GM19193 (cell line): ENCODE results near the gene APIP.

Source experiments
- POLR2A ChIP-seq: IDR thresholded peaks from 4 replicates; pipeline ENCODE4 v1.6.1; 2011; ENCODE audit not compliant: insufficient read depth, insufficient read length; ENCODE audit errors: extremely low read depth

APIP gene

DNA sequence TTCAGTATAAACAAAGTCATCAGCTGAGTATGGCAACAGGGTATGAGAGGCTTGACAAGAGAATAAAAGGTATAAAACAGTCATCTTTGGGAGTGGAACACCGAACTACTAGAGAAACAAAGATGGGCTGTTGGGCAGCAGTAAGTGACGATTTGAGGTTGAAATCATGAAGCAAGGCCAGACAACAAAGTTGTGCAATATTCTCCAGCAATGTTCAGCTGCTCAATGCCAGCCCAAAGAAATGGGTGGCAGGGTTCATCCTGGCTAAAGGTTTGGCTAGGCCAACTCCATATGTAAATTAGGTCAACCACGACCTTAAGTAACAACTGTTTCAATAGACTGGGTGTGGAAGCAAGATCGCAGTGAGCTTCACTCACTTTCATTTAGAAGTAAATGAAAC, 6.2 kb downstream of the APIP start:
- TF ChIP-seq POLR2A = no peak

- TF ChIP-seq POLR2A = no peak
Measured at GRCh38 chr11:34909415-34909814, 6.8 kb downstream of the APIP start.

- no peak for TF ChIP-seq POLR2A
Measured at GRCh38 chr11:34907934-34908593, 8.1 kb downstream of the APIP start.

GRCh38 chr11:34905666-34906065, 10.5 kb downstream of the APIP start:
- TF ChIP-seq POLR2A = no peak

- no peak for TF ChIP-seq POLR2A
Measured at GRCh38 chr11:34904421-34904955, 11.7 kb downstream of the APIP start.

DNA sequence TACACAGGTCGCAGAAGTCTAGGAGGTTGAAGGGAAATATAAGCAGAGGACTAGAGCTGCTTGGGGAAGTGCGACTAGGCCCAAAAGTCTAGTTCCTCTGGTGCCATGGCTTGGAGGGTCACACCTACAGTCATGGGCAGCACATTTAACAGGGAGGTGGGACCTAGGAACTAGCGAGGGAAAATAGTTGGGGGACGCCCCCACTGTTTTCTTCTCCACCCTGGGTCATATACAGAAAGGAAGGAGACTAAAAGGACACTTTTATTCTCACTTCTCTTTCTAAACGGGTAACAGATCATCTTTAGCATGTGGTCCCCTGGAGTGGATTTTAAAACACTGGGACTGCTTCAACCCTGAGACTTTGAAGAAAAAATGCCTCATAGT, 16.6 kb downstream of the APIP start:
- TF ChIP-seq POLR2A = no peak

DNA sequence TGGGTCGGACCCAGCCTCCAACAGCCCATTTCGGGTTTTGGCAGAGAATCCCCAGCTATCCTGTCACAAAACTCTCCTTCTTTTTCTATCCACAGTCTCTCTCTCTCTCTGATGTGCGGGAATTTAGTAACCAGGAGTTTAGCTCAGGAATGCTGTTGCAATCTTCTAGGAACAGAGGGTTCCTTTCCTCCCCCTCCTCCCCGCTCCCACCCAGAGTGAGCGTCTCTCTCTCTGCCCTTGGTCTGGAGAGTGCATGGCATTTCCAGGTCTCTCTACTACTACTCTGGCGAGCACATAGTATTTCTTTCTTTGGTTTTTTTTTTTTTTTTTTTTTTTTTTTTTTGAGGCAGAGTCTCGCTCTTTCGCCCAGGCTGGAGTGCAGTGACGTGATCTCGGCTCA, 17.7 kb downstream of the APIP start:
- no peak for TF ChIP-seq POLR2A

GRCh38 chr11:34897171-34897870, 18.9 kb downstream of the APIP start:
- no peak for TF ChIP-seq POLR2A

GRCh38 chr11:34893416-34893815, 22.8 kb downstream of the APIP start:
- no peak for TF ChIP-seq POLR2A

GRCh38 chr11:34891611-34892010, 24.6 kb downstream of the APIP start:
- TF ChIP-seq POLR2A = no peak

DNA sequence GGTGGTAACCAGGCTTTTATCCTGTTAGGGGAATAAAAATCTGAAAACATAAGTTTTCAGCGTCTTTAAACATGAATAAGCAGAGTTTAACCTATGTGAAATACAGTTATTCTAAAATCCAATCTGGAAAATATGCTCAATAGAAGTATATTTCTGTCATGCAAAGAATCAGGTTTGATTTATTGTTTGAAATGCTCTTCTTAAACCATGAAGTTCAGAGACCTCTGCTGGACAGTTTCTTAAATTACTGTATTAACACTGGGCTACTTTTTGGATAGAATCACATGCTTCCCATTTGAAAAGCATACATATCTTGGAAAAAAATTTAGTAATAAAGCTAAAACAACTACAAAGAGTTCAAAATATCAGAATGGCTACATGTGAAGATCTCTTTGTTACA, 25.4 kb downstream of the APIP start:
- no peak for TF ChIP-seq POLR2A

DNA sequence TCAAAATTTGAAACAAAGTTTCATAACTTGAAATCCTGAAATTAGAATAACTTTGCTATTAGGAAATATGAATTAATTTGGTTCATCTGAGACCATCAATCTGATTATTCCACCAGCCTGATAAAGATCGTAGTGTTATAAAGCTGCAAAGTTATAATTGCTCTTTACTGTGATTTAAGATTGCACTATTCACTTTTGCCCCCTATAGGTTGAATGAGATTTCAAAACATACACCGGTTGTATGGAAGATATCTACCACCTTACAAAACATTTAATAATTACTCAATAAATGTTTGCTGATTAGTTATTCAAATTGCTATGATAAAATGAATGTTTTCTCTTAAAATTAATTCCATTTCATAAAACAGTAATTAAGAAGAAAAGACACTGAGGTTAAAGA, 26.1 kb downstream of the APIP start:
- no peak for TF ChIP-seq POLR2A

- TF ChIP-seq POLR2A = no peak
Measured at GRCh38 chr11:34887260-34887659, 28.9 kb downstream of the APIP start.

DNA sequence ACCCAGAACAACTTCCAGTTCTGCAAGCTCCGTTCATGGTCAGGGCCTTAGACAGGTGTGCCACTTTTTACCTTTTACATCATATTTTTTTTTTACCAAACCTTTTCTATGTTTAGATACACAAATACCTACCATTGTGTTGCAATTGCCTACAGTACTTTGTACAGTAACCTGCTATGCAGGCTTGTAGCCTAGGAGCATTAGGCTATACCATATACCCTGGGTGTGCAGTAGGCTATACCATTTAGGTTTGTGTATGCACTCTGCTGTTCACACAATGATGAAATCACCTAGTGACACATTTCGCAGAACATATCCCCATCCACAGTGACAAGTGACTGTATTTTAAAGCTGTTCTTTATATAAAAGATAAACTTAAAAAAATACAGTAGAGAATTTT, 29.6 kb downstream of the APIP start:
- no peak for TF ChIP-seq POLR2A

- no peak for TF ChIP-seq POLR2A
Measured at GRCh38 chr11:34881900-34882299, 34.3 kb downstream of the APIP start.

DNA sequence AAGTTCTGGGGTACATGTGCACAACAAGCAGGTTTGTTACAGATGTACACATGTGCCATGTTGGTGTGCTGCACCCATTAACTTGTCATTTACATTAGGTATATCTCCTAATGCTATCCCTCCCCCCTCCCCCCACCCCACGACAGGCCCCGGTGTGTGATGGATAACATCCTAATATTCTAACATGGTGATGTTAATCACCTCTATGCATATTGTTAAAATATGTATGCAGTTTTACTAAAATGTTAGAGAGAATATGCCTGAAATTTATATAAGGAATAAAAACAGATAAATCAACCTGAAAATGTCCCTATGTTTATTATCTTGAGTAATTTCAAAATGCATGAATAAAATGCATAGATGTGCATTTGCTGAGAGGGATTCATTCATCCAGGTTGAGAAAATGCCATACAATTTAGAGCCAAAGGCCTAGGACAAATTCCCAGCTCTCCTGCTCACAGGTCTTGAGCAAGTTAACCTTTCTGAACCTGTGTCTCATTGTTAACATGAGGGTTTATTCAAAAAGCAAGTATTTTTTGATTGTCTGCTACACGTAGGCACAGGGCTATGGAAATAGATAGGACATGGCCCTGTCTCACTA, 38.7 kb downstream of the APIP start:
- no peak for TF ChIP-seq POLR2A
